Activated CD4-positive, alpha-beta T cell treated with anti-CD3 and anti-CD28 coated beads, Interleukin-2, amount 50 U/mL, for 16 hours (primary cell): ENCODE results near the gene ZNF275.
A peak's percentile ranks its signal among the peaks of the same experiment; 100 is the strongest.
"Not testable (repeated sequence)": the region's sequence is repeated elsewhere in the genome, so short reads cannot be mapped to it uniquely, and the experiment has no call there.

Source experiments
- DNase-seq: peaks from one replicate; pipeline ENCODE4 v3.0.0-alpha.2; 2020

The ZNF275 gene

GRCh38 chrX:153361781-153362397 is 27.9 kb downstream of the ZNF275 start:
- no peak for DNase-seq

- DNase-seq, result peak; percentile 29
These were observed 31.7 kb downstream of the ZNF275 start for GRCh38 chrX:153365670-153366069.

- no peak for DNase-seq
These were observed 32.2 kb downstream of the ZNF275 start for GRCh38 chrX:153366119-153366518.

GRCh38 chrX:153366878-153367538 is 33.1 kb downstream of the ZNF275 start:
- no peak for DNase-seq

GRCh38 chrX:153370293-153371055 is 36.5 kb downstream of the ZNF275 start:
- peak; percentile 28 for DNase-seq

GRCh38 chrX:153371256-153371655 is 37.3 kb downstream of the ZNF275 start:
- no peak for DNase-seq

GRCh38 chrX:153372949-153373348 is 39.0 kb downstream of the ZNF275 start:
- DNase-seq, result no peak

- no peak for DNase-seq
These were observed 40.5 kb downstream of the ZNF275 start for GRCh38 chrX:153374426-153374825.

GRCh38 chrX:153375571-153375970 is 41.6 kb downstream of the ZNF275 start:
- no peak for DNase-seq

GRCh38 chrX:153377727-153378126 is 43.8 kb downstream of the ZNF275 start:
- no peak for DNase-seq

GRCh38 chrX:153378607-153379006 is 44.7 kb downstream of the ZNF275 start:
- no peak for DNase-seq

- DNase-seq, result no peak
These were observed 45.6 kb downstream of the ZNF275 start for GRCh38 chrX:153379508-153379907.

- no peak for DNase-seq
These were observed 46.1 kb downstream of the ZNF275 start for GRCh38 chrX:153379971-153380581.

GRCh38 chrX:153380691-153381090 is 46.7 kb downstream of the ZNF275 start:
- DNase-seq, result no peak

GRCh38 chrX:153381684-153382532 is 48.0 kb downstream of the ZNF275 start:
- peak; percentile 23 for DNase-seq

- DNase-seq, result no peak
These were observed 48.9 kb downstream of the ZNF275 start for GRCh38 chrX:153382563-153383482.

GRCh38 chrX:153384390-153384789 is 50.4 kb downstream of the ZNF275 start:
- DNase-seq, result no peak

GRCh38 chrX:153384973-153385372 is 51.0 kb downstream of the ZNF275 start:
- DNase-seq, result not testable (repeated sequence)

- no peak for DNase-seq
These were observed 52.1 kb downstream of the ZNF275 start for GRCh38 chrX:153386097-153386496.

GRCh38 chrX:153387345-153387744 is 53.4 kb downstream of the ZNF275 start:
- no peak for DNase-seq

- no peak for DNase-seq
These were observed 54.2 kb downstream of the ZNF275 start for GRCh38 chrX:153387987-153388721.
